Kidney tubule cell (primary cell): ENCODE data around the gene ANKH.

ENCODE experiments used
- DNase-seq: peaks from one replicate; pipeline ENCODE4 v3.0.0-alpha.2; 2018; ENCODE audit warnings: low spot score

ANKH gene

GRCh38 chr5:14713476-14714390, 157.8 kb downstream of the ANKH start:
- no peak for DNase-seq

- DNase-seq = no peak
Observed at GRCh38 chr5:14712666-14713065, 158.9 kb downstream of the ANKH start.

GRCh38 chr5:14712131-14712530, 159.4 kb downstream of the ANKH start:
- DNase-seq = no peak

GRCh38 chr5:14710313-14710994, 161.1 kb downstream of the ANKH start:
- DNase-seq = no peak

- peak; percentile 68 for DNase-seq
Observed at GRCh38 chr5:14708551-14708950, 163.0 kb downstream of the ANKH start.

- no peak for DNase-seq
Observed at GRCh38 chr5:14707811-14708390, 163.7 kb downstream of the ANKH start.

GRCh38 chr5:14706615-14707021, 165.0 kb downstream of the ANKH start:
- DNase-seq = peak; percentile 7

GRCh38 chr5:14705556-14705955, 166.0 kb downstream of the ANKH start:
- DNase-seq = no peak

- no peak for DNase-seq
Observed at GRCh38 chr5:14702238-14702839, 169.2 kb downstream of the ANKH start.

- no peak for DNase-seq
Observed at GRCh38 chr5:14701556-14701955, 170.0 kb downstream of the ANKH start.

- no peak for DNase-seq
Observed at GRCh38 chr5:14700478-14701436, 170.8 kb downstream of the ANKH start.

- no peak for DNase-seq
Observed at GRCh38 chr5:14699807-14700400, 171.7 kb downstream of the ANKH start.

GRCh38 chr5:14699159-14699558, 172.4 kb downstream of the ANKH start:
- no peak for DNase-seq

- no peak for DNase-seq
Observed at GRCh38 chr5:14698495-14698894, 173.1 kb downstream of the ANKH start.

GRCh38 chr5:14696851-14697250, 174.7 kb downstream of the ANKH start:
- DNase-seq = no peak

GRCh38 chr5:14696057-14696456, 175.5 kb downstream of the ANKH start:
- peak; percentile 17 for DNase-seq

GRCh38 chr5:14695152-14695551, 176.4 kb downstream of the ANKH start:
- no peak for DNase-seq

- no peak for DNase-seq
Observed at GRCh38 chr5:14693070-14693469, 178.5 kb downstream of the ANKH start.

- DNase-seq = no peak
Observed at GRCh38 chr5:14687023-14687665, 184.4 kb downstream of the ANKH start.

GRCh38 chr5:14686517-14686916, 185.1 kb downstream of the ANKH start:
- no peak for DNase-seq
